Measurements from ENCODE around the gene C18orf63.

DNA sequence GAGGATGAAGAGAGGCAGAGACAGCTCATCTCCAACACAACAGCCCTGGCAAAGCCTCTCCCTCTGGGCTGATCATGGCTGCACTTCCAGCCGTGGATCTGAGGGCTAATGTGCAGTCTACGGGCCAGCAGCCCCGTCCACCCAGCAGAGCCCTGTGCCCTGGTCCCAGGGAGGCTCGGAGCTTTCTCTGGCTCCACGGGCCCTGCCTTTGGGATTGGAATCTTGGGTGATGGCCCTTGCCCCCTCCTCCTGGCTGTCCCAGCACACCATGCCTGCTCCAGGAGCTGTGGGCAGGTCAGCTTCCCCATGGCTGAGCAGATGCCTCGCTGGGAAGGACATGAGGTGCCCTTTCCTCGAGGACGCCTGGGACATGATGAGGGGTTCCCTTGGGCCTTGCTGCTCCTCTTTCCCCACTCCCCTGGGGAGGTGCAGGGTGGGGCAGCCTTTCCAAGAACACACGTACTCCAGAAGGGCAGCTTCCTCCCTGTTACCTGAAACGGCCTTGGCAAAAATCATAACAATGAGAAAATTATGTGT lies 66.9 kb downstream of the C18orf63 start:
- no peak for TF ChIP-seq ZFX (IDR thresholded peaks at IDR 0.05)
- TF ChIP-seq, protein P1, sequence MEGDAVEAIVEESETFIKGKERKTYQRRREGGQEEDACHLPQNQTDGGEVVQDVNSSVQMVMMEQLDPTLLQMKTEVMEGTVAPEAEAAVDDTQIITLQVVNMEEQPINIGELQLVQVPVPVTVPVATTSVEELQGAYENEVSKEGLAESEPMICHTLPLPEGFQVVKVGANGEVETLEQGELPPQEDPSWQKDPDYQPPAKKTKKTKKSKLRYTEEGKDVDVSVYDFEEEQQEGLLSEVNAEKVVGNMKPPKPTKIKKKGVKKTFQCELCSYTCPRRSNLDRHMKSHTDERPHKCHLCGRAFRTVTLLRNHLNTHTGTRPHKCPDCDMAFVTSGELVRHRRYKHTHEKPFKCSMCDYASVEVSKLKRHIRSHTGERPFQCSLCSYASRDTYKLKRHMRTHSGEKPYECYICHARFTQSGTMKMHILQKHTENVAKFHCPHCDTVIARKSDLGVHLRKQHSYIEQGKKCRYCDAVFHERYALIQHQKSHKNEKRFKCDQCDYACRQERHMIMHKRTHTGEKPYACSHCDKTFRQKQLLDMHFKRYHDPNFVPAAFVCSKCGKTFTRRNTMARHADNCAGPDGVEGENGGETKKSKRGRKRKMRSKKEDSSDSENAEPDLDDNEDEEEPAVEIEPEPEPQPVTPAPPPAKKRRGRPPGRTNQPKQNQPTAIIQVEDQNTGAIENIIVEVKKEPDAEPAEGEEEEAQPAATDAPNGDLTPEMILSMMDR (IDR thresholded peaks at IDR 0.05 in 2 of 3, conservative IDR thresholded peaks at IDR 0.05 in 1 of 3; ENCODE audit: borderline replicate concordance in 1 of 3, insufficient read depth in 1 of 3, low read depth in 2 of 3, low read length in 2 of 3), result no peak

All from HCT116 (cell line).